ENCODE results near the gene MCC. TPM values are rescaled to one million over a fixed set of nuclear protein-coding genes. Genes with fewer than 3 reads are reported as not detected.

The MCC gene
- total and polyA plus RNA-seq, 2 of the 4 experiments (the other 2 are of a cell fraction): 5.0 to 20.6 TPM

GRCh38 chr5:113292462-113292861 lies 195.8 kb downstream of the MCC start:
- Histone ChIP-seq H4K91ac (ENCODE audit: insufficient read depth, low read depth, low read length) (no peak overlapping the region), H2BK15ac (ENCODE audit: low read depth, low read length) (no peak overlapping the region), H3K4ac (ENCODE audit: low read depth, low read length) (no peak overlapping the region), H3K56ac (ENCODE audit: extremely low read depth, insufficient read depth, low read length) (no peak overlapping the region), H2AFZ (replicated peaks; ENCODE audit: low read length, poor library complexity) (no peak overlapping the region), H4K8ac (ENCODE audit: low read depth in 2 of 2, low read length in 2 of 2) (no peak overlapping the region), H4K5ac (ENCODE audit: low read depth, low read length) (no peak overlapping the region), H2AK5ac (ENCODE audit: low read depth, low read length) (no peak overlapping the region), H3K4me1 (ENCODE audit: control insufficient read depth, insufficient read depth, low read length) (peaks cover 8% of the 10 kb centered on the region; the same call in 1 of the 2 replicates), H2AK9ac (replicated peaks; ENCODE audit: low read depth, low read length, poor library complexity) (no peak overlapping the region), H3K4me2 (ENCODE audit: low read depth, low read length) (peak overlapping the region; percentile 96), H2BK20ac (ENCODE audit: low read depth, low read length) (no peak overlapping the region), H4K20me1 (ENCODE audit: insufficient read depth, low read length) (peaks cover 46% of the 10 kb centered on the region), H3K79me1 (ENCODE audit: low read depth in 1 of 2, low read length in 2 of 2) (peaks cover 24 to 42% of the 10 kb centered on the region in 2 experiments), H3K27me3 (ENCODE audit: control insufficient read depth, insufficient read depth, low read length) (no peaks in the 10 kb centered on the region), H3K4me3 (ENCODE audit: insufficient read depth, low read depth, low read length) (peak overlapping the region; percentile 91), H3K9ac (ENCODE audit: low read depth, low read length) (peak overlapping the region; percentile 75; the same call in 1 of the 2 replicates), H3K9me3 (ENCODE audit: control insufficient read depth, insufficient read depth, low read length) (peaks cover 2% of the 10 kb centered on the region; the same call in 1 of the 2 replicates), H3K14ac (replicated peaks; ENCODE audit: low read depth, low read length) (no peak overlapping the region), H3K27ac (ENCODE audit: insufficient read depth, low read length) (no peak overlapping the region), H2BK5ac (ENCODE audit: low read depth, low read length, poor library complexity, severe bottlenecking) (no peak overlapping the region), H3K9me1 (ENCODE audit: insufficient read depth, low read length) (no peaks in the 10 kb centered on the region), H3K36me3 (ENCODE audit: control insufficient read depth, insufficient read depth, low read length) (peaks cover 2% of the 10 kb centered on the region; the same call in 1 of the 2 replicates), H3K18ac (ENCODE audit: low read depth, low read length) (no peak overlapping the region), H2BK120ac (ENCODE audit: low read depth, low read length) (no peak overlapping the region), H3K23ac (ENCODE audit: low read depth, low read length) (peak overlapping the region; percentile 97; the same call in 1 of the 2 replicates)
- WGBS, 2 experiments (ENCODE audit: extremely low coverage in 2 of 2, insufficient read length in 1 of 2): no CpG with 5 or more reads among the region's 3 CpGs
- intact Hi-C loops (cut with micrococcal nuclease) (loop anchor here (5.0 to 10.0 kb wide), 4 partner anchors 40 to 260 kb away; no protein-coding TSS in a partner anchor), in situ Hi-C loops (cut with MboI; ENCODE audit: low sequenced_read_pairs) (no loop called here), dilution Hi-C loops (cut with HindIII; ENCODE audit: low sequenced_read_pairs, unreplicated experiment) (no loop called here)
- ChIA-PET POLR2A (ENCODE audit: unreplicated experiment) (no interaction called here), CTCF (interaction anchor here (0.7 kb wide), 1 partner anchor 248 kb away, joined by 3 read pairs; no protein-coding TSS in a partner anchor)
- no peak for TF ChIP-seq MXI1 (IDR thresholded peaks at IDR 0.05; ENCODE audit: borderline replicate concordance, low read depth, low read length)
- no peak for TF ChIP-seq SMC3 (IDR thresholded peaks at IDR 0.05; ENCODE audit: low read depth, low read length)
- no peak for TF ChIP-seq NFE2L2 (IDR thresholded peaks at IDR 0.05; ENCODE audit: low read depth, low read length)
- TF ChIP-seq CHD1 (IDR thresholded peaks at IDR 0.05; ENCODE audit: low read depth, low read length): no peak
- TF ChIP-seq CEBPB (IDR thresholded peaks at IDR 0.05; ENCODE audit: low read depth, low read length): no peak
- TF ChIP-seq RFX5 (IDR thresholded peaks at IDR 0.05; ENCODE audit: low read depth, low read length): no peak
- no peak for TF ChIP-seq CTCF (conservative IDR thresholded peaks at IDR 0.05; ENCODE audit: low read depth, low read length)
- no TSS peak for BruUV-seq (replicated peaks)
- ATAC-seq (ENCODE audit: low read depth) (no peak), DNase-seq (peak; percentile 32)
